SK-N-MC (cell line): ENCODE results near the gene HACD3.

ENCODE experiments used
- EZH2 ChIP-seq: fragments of 200-600 bp; sonication (generic); IDR thresholded peaks from one replicate; pipeline ENCODE4 v1.6.1; 2017; ENCODE audit warnings: antibody characterized with exemption
- FOXP2 ChIP-seq: optimal IDR thresholded peaks from 2 replicates; pipeline ENCODE3; 2011; ENCODE audit warnings: mild to moderate bottlenecking, moderate library complexity; ENCODE audit not compliant: insufficient read depth; ENCODE audit errors: extremely low read length, control extremely low read depth
- POLR2AphosphoS5 ChIP-seq: IDR thresholded peaks from 2 replicates; pipeline ENCODE4 v1.6.1; 2012; ENCODE audit warnings: mild to moderate bottlenecking, low read depth, low read length, borderline replicate concordance

- TF ChIP-seq EZH2 (no peak), POLR2AphosphoS5 (no peak), FOXP2 (no peak)
Measured at GRCh38 chr15:65540314-65540713, 10.1 kb downstream of the HACD3 start.
